GM21526 (cell line): ENCODE measurements around the gene CDH13.

ENCODE experiments used
- ATAC-seq: cut with Tn5 transposase; IDR thresholded peaks from one replicate; pipeline ENCODE4 v1.9.1; 2021; ENCODE audit warnings: moderate library complexity; ENCODE audit not compliant: unreplicated experiment, low FRiP score

CDH13 gene

DNA sequence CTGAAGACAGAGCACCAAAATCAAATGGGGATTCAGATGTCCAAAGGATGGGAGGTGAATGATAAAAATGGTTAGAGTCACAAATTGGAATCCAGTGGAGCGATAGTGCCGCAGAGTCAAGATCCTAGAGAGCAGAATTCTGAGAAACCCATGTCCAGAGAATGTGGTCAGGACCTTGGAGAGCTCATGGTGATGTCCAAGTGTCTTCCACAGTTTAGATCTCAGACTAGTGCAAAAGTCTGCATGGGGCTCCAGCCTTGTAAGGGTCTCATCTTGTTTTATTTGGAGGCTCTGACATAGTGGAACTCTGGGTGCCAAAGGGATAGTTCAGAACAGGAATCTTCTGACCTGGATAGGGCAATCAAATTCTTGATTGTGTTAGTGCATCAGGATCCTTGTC is 935.1 kb downstream of the CDH13 start:
- ATAC-seq: no peak

DNA sequence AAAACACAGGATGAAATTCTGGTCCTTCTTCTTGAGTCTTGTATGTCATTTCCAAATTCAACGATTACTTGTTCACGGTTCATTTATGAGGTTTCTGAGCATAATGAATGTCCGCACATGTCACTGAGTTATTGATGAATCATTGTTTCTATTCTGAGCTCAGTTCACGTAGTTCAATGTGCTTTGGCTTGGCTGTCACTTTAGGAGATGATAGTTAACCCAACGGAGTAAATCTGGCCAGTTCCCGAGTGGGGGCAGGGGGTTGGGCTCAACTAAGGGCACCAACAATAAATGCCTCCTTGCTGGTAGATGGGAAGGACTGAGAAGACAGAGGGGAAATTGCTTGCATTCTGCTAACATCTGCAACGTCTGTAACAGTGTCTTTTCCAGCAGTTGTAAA is 941.6 kb downstream of the CDH13 start:
- ATAC-seq: no peak

DNA sequence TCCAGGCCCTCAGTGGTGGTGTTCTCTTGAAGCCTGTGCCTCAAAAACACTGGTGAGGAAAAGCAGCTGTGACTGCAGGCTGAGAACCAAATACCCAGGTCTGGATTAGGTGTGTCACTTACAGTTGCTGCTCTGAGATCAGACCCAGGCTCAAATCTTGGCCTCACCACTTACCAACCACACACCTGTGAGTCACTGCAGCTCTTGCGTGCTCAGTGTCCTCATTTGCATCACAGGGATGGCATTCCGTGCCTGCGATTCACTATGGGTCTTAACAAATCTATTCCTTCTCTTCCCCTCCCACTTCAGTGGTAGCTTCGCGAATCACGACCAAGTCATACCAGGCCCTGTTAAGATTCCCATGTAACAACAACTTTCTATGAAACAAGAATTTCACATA is 947.6 kb downstream of the CDH13 start:
- ATAC-seq: no peak

DNA sequence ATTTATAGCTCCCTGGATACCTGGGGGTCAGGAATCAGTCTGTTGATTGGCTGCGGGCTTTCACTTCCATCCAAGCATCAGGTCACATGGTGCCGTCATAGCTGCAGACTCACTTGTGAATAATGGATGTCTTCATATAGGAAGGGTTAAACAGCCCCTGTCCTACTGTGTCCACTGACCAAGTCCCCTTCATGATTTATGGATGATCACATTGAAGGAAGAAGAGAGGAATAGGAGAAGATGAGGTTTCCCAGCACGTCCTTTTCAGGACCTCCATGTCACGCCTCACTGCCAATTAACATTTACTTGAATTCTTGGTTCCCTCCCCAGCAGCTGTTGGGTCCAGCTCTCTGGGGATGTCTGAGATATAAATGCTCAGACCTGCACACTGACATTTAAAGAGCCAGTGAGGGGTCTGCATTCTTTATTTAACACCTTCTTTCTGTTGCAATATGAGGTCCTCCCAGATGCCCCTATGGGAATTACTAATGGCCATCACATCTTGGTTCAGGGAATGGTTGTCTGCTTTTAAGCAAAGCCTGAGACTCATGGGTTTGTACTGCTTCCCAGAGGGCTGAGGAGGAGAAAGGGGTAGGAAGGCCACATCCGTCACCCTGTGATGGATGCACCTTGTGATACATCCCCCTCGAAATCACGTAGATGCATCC is 950.4 kb downstream of the CDH13 start:
- ATAC-seq: no peak

DNA sequence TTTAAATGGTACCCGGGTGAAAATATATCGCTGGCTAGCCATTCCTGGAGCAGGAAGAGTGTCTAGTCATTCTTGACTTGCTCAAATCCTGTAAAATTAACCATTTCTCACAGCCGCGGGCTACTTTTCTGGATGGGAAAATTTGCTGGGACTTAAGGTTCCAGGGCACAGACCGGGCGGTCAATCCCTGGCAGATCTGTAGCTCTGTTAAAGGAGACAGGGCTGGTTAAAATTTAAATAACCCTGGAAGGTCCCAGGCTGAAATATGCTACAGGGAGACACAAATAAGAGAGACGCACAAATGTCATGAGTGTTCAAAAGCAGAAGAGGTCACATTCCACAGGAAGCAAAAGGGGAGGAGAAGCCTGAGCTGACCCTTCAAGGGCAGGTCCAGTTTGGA is 951.4 kb downstream of the CDH13 start:
- no peak for ATAC-seq

DNA sequence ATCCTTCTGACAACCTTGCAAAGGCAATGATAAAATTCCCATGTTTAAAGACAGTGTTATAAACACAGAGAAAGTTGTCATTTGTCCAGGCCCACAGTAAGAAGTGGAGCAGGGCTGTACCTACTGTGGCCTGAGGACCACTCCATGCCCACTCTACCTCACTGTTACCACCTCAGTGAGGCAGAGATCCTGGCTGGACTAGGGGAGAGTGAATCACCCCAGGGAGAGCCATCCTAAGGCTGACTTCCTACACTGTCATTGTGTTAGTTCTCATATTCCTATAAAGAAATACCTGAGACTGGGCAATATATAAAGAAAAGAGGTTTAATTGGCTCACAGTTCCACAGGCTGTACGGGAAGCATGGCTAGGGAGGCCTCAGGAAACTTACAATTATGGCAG is 952.3 kb downstream of the CDH13 start:
- no peak for ATAC-seq

DNA sequence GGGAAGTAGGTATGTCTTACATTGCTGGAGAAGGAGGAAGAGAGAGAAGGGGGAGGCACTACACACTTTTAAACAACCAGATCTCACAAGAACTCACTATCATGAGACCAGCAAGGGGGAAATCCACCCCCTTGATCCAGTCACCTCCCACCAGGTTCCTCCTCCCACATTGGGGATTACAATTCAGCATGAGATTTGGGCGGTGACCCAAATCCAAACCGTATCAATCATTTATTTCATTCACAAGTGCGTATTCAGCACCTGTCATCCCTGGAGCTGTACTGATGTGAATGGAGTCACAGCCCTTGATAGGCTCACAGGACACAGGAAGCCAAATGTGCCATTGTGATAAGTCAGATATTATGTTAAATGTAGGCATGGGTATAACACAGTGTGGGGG is 952.7 kb downstream of the CDH13 start:
- no peak for ATAC-seq

DNA sequence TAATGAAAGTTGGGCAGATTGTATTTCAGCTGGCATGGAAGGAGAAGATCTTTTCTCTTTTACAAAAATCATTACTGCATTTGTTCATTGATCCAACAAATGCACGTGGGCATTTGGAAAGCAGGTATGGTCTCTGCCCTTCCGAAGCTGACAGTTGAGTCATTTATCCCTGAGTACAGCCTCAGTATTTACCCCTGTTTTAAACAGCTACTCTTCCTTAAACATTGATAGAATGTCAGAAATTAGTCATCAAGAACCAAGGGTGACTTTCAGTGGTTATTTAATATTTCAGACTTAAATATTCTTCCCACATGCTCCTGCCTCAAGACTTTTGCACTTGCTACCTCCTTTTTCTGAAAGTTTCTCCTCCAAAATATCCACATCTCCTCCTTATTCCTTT is 954.3 kb downstream of the CDH13 start:
- ATAC-seq: no peak

DNA sequence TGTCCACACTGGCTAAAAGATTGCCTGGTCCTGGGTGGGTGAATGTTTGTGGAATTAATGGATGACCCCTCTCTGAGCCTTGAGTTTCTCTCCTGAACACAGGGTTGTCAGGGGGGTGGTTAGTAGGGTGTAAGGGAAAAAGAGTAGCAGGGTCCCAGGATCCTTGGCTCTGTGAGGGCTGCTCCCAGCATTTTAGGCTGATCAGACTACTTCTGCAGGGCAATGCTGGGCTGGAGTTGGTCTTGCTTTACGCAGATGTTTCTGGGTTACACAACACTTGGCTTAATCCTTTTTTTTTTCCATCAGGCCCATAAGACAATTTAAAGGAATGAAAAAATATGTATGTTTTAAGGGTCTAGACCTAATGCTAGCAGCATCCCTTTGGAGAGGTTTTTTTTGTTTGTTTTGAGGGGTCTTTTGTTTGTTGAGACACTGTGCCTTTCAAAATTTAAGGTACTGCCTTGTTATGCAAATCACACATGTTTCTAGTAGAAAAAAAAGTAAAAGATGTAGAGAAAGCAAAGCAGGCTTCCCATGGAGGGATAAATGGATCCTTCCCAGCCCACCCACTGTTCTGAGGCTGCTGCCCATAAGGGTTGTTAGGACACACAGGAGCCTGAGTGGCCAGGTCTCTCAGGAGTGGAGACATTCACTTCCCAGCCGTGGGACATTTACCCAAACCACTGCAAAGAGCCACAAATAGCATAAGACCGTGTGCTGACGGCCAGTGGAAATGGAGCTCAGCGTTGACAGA is 955.4 kb downstream of the CDH13 start:
- no peak for ATAC-seq

DNA sequence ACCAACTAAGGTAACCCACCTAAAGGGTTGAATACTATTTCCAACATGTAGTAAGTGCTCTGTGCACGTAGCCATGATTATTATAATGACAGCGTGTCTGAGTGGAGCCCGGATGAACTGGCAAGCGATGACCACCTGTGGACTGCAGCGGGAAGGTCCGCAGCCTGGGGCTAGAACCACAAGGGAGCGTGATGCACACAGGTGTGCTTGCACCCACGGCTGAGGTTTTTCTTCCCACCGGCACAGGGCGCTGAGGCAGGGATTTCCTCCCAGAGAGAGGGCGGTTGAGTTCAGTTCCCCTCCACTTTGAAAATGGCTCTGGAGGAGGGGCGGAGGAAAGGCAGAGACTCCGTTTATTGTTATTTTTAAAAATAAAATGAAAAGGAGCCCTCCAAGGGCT is 959.3 kb downstream of the CDH13 start:
- ATAC-seq: no peak

DNA sequence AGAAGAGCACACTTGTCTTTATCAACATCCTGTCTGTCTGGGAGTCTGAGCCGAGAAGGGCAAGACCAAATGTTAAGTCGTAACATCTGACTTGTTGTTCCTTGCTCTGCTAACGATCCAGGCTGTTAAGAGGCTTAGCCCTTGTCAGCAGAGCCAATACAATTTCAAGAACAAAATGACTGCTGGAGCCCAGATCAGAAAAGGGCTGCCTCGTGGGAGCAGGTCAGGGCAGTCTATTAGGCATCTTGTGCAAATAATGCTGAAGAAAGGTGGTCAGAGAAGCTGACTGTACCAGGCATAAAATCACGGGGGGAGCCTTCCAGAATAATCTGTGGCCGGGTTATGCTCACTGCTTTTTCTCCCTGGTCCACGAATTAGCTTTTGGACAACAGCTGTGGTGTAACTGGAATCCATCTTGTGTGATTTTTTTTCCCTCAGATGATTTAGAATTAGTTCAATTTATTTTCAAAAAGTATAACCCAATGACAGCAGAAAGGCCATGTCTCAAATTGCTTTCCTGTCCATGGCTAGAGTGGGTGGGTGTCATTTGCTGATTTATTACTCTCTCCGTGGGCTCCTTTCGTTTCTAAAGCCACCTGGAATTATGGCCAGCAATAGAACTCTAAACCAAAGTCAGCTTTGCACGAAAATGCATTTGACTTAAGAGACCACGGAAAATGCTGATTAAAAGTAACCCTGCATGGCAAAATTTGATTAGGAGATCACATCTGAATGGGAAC is 959.9 kb downstream of the CDH13 start:
- ATAC-seq: no peak

DNA sequence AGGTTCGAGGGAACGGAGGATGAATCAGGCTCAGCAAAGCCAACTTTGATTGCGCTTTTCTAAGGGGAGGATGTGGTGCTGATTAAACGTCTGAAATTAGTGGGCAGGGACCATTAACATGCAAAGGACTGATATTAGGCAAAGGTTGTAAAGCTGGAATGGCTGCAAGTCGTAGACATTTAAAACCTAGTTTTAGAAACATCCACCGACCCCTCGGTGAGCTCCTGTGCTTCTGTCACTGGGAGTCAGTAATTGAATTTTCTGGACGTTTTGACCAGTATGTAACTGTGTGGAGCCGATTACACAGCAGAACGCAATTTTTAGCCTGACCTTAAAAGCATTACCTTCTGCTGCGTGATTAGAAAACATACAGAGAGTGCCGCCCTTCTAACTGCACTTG is 960.4 kb downstream of the CDH13 start:
- ATAC-seq: no peak

DNA sequence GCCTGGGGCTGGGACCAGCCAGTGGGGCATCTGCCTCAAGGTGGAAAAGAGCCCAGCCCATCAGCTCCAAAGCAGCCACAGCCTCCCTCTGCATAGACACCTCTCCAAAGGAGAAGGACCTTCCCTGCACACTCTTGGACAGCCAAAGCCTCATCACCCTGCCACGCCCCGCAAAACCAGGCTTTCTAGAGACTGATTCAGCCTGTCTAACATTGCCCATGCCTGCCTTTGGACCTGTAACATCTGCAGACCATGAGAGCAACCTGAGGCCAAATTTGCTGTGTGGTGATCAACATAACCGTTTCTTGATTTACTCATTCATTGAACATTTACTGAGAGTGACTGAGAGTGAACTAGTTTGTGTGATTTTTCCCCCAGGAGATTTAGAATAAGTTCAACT is 961.3 kb downstream of the CDH13 start:
- ATAC-seq: no peak

DNA sequence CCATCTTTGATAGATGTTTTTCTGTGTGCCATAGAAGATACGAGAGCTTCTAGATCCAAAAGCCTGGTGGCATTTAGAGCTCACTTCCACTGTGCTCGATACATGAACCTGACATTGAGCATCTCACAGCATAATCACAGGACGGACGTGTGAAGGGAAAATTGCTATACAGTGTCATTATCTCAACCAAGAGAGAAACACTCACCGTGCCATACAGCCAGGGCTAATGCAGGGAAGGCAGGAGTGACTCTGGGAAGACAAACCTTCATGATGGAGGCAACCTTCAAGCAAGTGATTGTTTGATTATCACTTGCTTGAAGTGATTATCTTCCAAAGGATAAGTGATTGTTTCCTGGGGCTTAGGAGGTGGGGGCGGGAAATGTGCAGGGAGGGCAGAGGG is 962.8 kb downstream of the CDH13 start:
- ATAC-seq: no peak

DNA sequence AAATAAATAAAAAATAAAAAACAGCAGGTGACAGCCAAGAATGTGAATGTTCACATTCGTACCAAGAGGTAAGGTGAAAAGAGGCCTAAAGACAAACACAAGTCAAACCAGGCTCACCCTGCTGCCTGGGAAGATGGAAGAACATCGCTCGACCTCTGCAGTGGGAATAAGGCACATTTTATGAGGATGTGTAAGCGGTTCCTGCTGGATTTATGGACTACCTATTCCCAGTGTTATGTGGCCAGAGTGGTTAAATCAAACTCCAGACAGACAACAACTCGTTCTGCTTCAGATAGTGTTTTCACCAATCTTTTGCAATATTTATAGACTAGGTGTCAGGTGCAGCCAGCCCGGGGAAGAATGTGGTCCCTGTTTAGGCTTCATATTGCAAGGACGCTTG is 966.0 kb downstream of the CDH13 start:
- ATAC-seq: no peak

DNA sequence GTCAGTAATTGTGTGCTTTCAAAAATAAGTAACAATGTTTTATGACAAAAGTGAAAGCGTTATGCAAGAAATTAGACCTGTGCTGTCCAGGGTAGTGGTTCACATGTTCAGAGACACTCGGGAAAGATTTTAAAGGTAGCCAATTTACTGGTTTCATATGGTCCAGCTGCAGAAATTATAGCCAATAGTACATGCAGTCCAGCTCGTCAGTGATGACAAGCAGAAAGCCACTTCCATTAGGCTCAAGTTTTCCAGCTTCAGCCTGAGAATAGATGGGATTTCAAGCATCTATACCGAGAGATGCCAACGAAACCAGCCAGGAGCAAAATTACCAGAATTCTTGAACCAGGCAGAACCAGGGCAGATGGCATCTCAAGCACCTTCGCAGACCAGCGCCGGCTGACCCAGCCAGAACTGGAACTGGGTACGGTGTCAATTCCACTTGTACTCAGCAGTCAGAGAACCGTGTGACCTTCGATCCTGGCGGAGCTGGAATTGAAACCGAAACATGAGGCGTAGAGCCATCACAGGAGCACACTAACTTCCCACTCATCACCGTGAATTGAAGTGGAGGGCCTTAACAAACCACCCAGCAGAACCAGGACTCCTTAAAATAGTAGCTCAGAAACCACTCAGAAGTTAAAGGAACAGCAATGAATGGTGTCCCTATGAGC is 973.2 kb downstream of the CDH13 start:
- ATAC-seq: no peak

DNA sequence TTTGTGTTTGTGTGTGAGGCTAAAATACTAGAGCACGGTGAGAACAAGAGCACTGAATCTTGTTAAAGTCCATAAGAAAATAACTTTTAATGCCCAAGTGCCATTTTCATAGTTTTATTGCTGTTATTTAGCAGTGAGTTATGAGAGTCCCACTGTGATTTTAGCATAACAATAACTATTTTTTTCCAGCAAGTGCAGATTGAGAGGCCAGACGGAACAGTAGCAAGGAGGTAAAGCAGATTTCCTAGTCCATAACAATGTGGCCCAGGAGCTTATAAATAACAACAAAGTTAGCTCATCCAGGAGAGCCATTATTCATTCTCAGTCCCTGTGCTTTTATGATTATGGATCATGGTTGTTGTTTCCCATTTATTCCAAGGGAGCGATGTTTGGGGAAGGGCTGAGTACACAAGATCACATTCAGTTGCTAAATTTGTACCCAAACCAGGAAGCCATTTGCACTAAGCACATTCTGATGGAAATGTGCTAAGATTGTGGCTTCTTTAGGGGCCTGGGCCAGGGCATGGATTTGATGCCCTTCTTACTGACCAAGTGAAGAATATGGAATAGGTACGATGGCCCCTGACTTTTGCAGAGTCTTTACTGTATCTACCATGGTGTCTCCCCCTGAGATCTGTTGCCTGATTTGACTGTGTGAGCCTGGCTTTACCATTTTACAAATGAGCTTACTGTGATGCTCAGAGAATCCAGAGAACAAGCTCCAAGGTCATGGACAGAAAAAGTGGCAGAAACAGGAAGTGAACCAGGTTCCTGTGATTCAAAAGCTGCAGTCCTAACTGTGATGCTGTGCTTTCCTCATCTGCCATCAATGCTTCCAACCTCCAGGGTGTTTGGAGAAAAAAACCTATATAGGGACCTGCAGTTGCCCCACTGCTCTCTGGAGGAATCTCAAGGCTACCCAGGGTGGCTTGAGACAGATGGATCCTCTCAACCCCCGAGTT is 976.3 kb downstream of the CDH13 start:
- no peak for ATAC-seq

DNA sequence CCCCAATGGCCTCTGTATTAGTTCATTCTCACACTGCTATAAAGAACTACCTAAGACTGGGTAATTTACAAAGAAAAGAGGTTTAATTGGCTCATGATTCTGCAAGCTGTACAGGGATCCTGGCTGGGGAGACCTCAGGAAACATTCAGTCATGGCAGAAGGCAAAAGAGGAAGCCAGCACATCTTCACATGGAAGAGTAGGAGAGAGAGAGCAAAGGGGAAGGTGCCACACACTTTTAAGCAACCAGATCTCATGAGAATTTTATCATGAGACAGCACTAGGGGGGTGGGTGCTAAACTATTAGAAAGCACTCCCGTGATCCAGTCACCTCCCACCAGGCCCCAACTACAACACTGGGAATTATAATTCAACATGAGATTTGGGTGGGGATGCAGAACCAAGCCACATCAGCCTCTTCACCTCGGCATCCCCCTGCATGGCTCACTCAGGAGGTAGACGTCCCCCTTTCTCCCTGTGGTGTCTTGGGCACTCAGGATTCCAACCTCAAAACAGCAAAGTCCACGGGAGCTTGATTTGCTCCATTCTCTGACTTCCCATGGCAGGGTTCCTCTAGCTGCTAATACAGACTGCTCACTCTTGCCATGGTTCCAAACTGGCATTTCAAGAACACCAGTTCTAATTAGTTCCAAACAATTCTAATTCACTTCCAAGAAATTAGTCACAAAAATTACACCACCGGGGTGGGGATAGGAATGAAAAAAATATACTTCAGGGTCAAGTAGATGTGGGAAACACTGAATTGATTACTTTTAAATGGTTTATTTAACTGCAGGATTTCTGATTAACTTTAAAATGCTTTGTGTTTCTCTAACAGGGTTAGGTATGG is 977.2 kb downstream of the CDH13 start:
- no peak for ATAC-seq

DNA sequence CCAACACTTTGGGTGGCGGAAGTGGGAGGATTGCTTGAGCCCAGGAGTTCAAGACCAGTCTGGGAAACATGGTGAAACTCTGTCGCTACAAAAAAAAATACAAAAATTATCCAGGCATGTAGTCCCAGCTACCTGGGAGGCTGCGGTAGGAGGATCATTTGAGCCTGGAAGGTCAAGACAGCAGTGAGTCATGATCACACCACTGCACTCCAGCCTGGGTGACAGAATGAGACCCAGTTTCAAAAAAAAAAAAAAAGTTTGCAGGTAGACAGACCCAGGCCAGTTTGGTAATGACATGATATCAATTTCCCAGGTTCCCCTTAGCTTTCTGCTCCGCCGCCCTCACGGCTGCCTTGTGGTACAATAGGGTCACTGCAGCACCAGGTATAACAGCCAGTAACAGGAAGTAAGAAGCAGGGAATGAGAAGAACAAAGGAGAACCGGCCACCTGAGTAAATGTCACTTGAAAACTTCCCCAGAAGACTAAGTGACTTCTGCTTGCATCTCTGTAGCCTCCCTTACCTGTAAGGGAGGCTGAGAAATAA is 979.8 kb downstream of the CDH13 start:
- ATAC-seq: no peak
